CD1c-positive myeloid dendritic cell (primary cell): Measurements from ENCODE around the gene PSMB7.

Source experiments
- DNase-seq: peaks from one replicate; pipeline ENCODE4 v3.0.0-alpha.2; 2016; ENCODE audit errors: extremely low spot score

Gene PSMB7

GRCh38 chr9:124345751-124346281 lies 69.4 kb downstream of the PSMB7 start:
- DNase-seq, result no peak

- no peak for DNase-seq
Observed at GRCh38 chr9:124345063-124345462, 70.2 kb downstream of the PSMB7 start.

GRCh38 chr9:124344291-124345050 lies 70.8 kb downstream of the PSMB7 start:
- DNase-seq, result no peak

GRCh38 chr9:124343533-124344290 lies 71.5 kb downstream of the PSMB7 start:
- DNase-seq, result no peak

GRCh38 chr9:124342776-124343485 lies 72.3 kb downstream of the PSMB7 start:
- no peak for DNase-seq

GRCh38 chr9:124342402-124342775 lies 72.9 kb downstream of the PSMB7 start:
- no peak for DNase-seq

- DNase-seq, result no peak
Observed at GRCh38 chr9:124341455-124342170, 73.6 kb downstream of the PSMB7 start.

- DNase-seq, result no peak
Observed at GRCh38 chr9:124340219-124341069, 74.8 kb downstream of the PSMB7 start.

GRCh38 chr9:124339603-124340146 lies 75.6 kb downstream of the PSMB7 start:
- DNase-seq, result no peak

GRCh38 chr9:124337562-124337961 lies 77.7 kb downstream of the PSMB7 start:
- no peak for DNase-seq

GRCh38 chr9:124335320-124335707 lies 79.9 kb downstream of the PSMB7 start:
- DNase-seq, result no peak

GRCh38 chr9:124334568-124335319 lies 80.5 kb downstream of the PSMB7 start:
- DNase-seq, result no peak

GRCh38 chr9:124333203-124333579 lies 82.1 kb downstream of the PSMB7 start:
- no peak for DNase-seq

- DNase-seq, result no peak
Observed at GRCh38 chr9:124332361-124333202, 82.7 kb downstream of the PSMB7 start.

GRCh38 chr9:124331580-124331979 lies 83.7 kb downstream of the PSMB7 start:
- DNase-seq, result no peak

- DNase-seq, result no peak
Observed at GRCh38 chr9:124330011-124330697, 85.1 kb downstream of the PSMB7 start.

GRCh38 chr9:124329206-124329792 lies 85.9 kb downstream of the PSMB7 start:
- DNase-seq, result no peak

GRCh38 chr9:124328285-124328684 lies 87.0 kb downstream of the PSMB7 start:
- DNase-seq, result no peak
